Thoracic aorta (tissue), 2 donors: ENCODE results near the gene CKAP2. TPM values are rescaled to one million over a fixed set of nuclear protein-coding genes. Genes with fewer than 3 reads are reported as not detected.

Experiments used
- ATAC-seq: fragments of 150-250 bp; one replicate; pipeline ENCODE4 v1.8.0; 2017; ENCODE audit warnings: low read depth; ENCODE audit not compliant: insufficient number of reproducible peaks, low FRiP score
- DNase-seq: peaks from one replicate; pipeline ENCODE4 v3.0.0-alpha.2; 2020; ENCODE audit warnings: low spot score
- H3K27ac ChIP-seq, 2 donors: fragments of 200-600 bp; sonication (generic); 1 replicate in 1 of 2; 2 replicates in 1 of 2; pipeline ENCODE4 v1.5.1; 2016; ENCODE audit warnings: mild to moderate bottlenecking in 2 of 2, moderate library complexity in 2 of 2
- H3K27me3 ChIP-seq: fragments of 200-600 bp; sonication (generic); replicated peaks from 2 replicates; pipeline ENCODE4 v1.6.0; 2016; ENCODE audit warnings: mild to moderate bottlenecking; ENCODE audit not compliant: insufficient read depth
- H3K36me3 ChIP-seq: fragments of 200-600 bp; sonication (generic); one replicate; pipeline ENCODE4 v1.5.1; 2016
- H3K4me1 ChIP-seq, 2 donors: fragments of 200-600 bp; sonication (generic); 1 replicate in 1 of 2; 2 replicates in 1 of 2; pipeline versions ENCODE4 v1.5.1 to v1.6.0; 2016; ENCODE audit warnings: low read depth in 2 of 2, mild to moderate bottlenecking in 1 of 2; ENCODE audit not compliant: control insufficient read depth in 1 of 2
- H3K4me3 ChIP-seq: fragments of 200-600 bp; sonication (generic); 2 replicates; pipeline ENCODE4 v1.5.1; 2016; ENCODE audit warnings: mild to moderate bottlenecking
- H3K9me3 ChIP-seq: fragments of 200-600 bp; sonication (generic); 2 replicates; pipeline ENCODE4 v1.5.1; 2016
- total RNA-seq, 2 donors: library from RNA; depleted of rRNA; stranded (reverse); fragments of >200 nt; gene quantifications; one replicate each; pipeline versions ENCODE4 v1.1.0 to v1.2.3, GENCODE V29; 2016
- TF ChIP-seq, protein P1 (sequence below): fragments of 200-600 bp; sonication (generic); IDR thresholded peaks from one replicate; pipeline ENCODE4 v1.5.1; 2019; ENCODE audit warnings: antibody characterized with exemption

CKAP2 gene
- total RNA-seq, 2 donors from 2014 or later, result 4.6 to 5.1 TPM

DNA sequence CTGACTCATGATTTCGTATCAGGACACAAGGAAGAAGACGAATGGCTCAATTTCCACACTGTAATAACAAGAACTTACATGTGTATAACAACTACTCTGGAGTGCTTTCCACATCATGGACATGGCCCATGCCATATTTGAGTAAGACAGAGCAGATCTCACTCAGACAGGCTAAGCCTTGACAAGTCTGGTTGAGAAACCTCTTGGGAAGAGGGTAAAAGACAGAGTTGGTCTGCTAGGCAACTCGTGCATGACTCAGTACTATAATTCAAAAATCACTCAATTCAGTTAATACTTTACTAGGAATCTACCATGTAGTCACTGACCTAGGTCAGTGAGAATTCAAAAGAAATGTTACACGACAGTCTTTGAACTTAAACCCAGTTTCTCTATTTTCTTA is 43.6 kb upstream of the CKAP2 start:
- no peak overlapping the region for H3K27ac ChIP-seq
- H3K36me3 ChIP-seq, result peaks cover 18% of the 10 kb centered on the region
- H3K4me1 ChIP-seq, result peaks cover 0 to under 1% of the 10 kb centered on the region in 2 donors
- no peaks in the 10 kb centered on the region for H3K27me3 ChIP-seq
- DNase-seq, result no peak
- TF ChIP-seq, protein P1, sequence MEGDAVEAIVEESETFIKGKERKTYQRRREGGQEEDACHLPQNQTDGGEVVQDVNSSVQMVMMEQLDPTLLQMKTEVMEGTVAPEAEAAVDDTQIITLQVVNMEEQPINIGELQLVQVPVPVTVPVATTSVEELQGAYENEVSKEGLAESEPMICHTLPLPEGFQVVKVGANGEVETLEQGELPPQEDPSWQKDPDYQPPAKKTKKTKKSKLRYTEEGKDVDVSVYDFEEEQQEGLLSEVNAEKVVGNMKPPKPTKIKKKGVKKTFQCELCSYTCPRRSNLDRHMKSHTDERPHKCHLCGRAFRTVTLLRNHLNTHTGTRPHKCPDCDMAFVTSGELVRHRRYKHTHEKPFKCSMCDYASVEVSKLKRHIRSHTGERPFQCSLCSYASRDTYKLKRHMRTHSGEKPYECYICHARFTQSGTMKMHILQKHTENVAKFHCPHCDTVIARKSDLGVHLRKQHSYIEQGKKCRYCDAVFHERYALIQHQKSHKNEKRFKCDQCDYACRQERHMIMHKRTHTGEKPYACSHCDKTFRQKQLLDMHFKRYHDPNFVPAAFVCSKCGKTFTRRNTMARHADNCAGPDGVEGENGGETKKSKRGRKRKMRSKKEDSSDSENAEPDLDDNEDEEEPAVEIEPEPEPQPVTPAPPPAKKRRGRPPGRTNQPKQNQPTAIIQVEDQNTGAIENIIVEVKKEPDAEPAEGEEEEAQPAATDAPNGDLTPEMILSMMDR, result no peak
- ATAC-seq, result no peak
- H3K4me3 ChIP-seq, result no peak overlapping the region
- no peaks in the 10 kb centered on the region for H3K9me3 ChIP-seq

DNA sequence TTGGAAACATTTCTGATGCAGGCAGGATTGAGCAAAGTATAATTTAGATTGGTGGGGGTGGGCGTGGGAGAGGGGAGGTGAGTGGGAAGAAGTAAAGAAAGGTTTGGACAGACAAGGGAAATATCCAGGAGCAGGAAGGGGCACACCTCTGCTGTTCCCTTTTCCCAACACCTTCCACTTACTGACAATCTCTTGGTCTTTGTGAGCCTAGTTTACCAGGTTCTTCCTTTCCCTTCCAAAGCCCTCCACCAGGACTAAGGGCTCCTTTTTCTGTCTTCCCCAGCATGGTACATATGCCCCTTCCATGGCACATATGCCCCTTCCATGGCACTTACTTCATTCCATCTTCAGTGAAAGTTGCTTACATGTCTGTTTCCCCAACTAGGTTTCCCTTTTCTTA is 43.1 kb upstream of the CKAP2 start:
- ATAC-seq, result no peak
- TF ChIP-seq, protein P1, result no peak
- H3K36me3 ChIP-seq, result peaks cover 18% of the 10 kb centered on the region
- H3K27ac ChIP-seq, result no peak overlapping the region
- DNase-seq, result no peak
- no peaks in the 10 kb centered on the region for H3K9me3 ChIP-seq
- no peaks in the 10 kb centered on the region for H3K27me3 ChIP-seq
- H3K4me1 ChIP-seq, result no peaks in the 10 kb centered on the region
- no peak overlapping the region for H3K4me3 ChIP-seq

GRCh38 chr13:52414051-52414450 is 41.2 kb upstream of the CKAP2 start:
- Histone ChIP-seq H3K9me3 (no peaks in the 10 kb centered on the region), H3K4me1 (no peaks in the 10 kb centered on the region), H3K27me3 (no peaks in the 10 kb centered on the region), H3K27ac (no peak overlapping the region), H3K4me3 (no peak overlapping the region), H3K36me3 (peaks cover 27% of the 10 kb centered on the region)
- ATAC-seq (no peak), DNase-seq (no peak)
- TF ChIP-seq, protein P1, result no peak

GRCh38 chr13:52414963-52415362 is 40.3 kb upstream of the CKAP2 start:
- H3K4me3 ChIP-seq, result no peak overlapping the region
- peaks cover 28% of the 10 kb centered on the region for H3K36me3 ChIP-seq
- H3K27ac ChIP-seq, result no peak overlapping the region
- no peaks in the 10 kb centered on the region for H3K27me3 ChIP-seq
- TF ChIP-seq, protein P1, result no peak
- H3K9me3 ChIP-seq, result no peaks in the 10 kb centered on the region
- H3K4me1 ChIP-seq, result no peaks in the 10 kb centered on the region
- DNase-seq (no peak), ATAC-seq (no peak)

DNA sequence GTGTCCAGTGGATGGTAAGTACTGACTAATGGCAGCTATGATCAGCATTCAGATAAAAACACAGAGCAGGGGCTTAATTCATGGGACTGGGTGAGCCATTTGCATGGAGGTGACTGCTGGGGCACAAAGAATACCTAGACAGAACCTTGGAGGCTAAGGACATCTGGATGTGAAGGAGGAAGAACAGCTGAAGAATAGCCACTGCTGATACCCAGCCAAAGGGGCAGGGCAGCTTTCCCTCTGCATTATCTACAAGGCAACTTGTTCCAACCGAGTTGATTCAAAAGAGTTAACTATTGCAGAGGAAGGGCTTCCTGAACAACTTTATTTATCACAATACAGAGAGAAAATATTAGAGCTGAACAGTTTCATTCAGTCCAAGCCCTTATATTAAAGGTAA is 36.2 kb upstream of the CKAP2 start:
- no peak for ATAC-seq

More for the DNA sequence above, 36.2 kb upstream of the CKAP2 start:
- Histone ChIP-seq H3K36me3 (peaks cover 29% of the 10 kb centered on the region), H3K27me3 (no peaks in the 10 kb centered on the region), H3K4me1 (no peaks in the 10 kb centered on the region), H3K9me3 (no peaks in the 10 kb centered on the region), H3K4me3 (no peak overlapping the region), H3K27ac (no peak overlapping the region)
- TF ChIP-seq, protein P1, result no peak
- DNase-seq, result no peak
